HG03378 (cell line): ENCODE measurements around the gene TEKT2.

Source experiments
- ATAC-seq: cut with Tn5 transposase; IDR thresholded peaks from one replicate; pipeline ENCODE4 v1.9.1; 2021; ENCODE audit warnings: mild to moderate bottlenecking, moderate library complexity; ENCODE audit not compliant: unreplicated experiment

Gene TEKT2

GRCh38 chr1:36126797-36127500 is 43.1 kb downstream of the TEKT2 start:
- no peak for ATAC-seq

- ATAC-seq, result no peak
These were observed 44.4 kb downstream of the TEKT2 start for GRCh38 chr1:36128126-36128904.

- ATAC-seq, result no peak
These were observed 45.0 kb downstream of the TEKT2 start for GRCh38 chr1:36128905-36129206.

GRCh38 chr1:36132029-36132428 is 48.1 kb downstream of the TEKT2 start:
- no peak for ATAC-seq

- ATAC-seq, result no peak
These were observed 49.6 kb downstream of the TEKT2 start for GRCh38 chr1:36133484-36133883.

GRCh38 chr1:36134031-36134430 is 50.1 kb downstream of the TEKT2 start:
- ATAC-seq, result no peak

GRCh38 chr1:36134505-36135329 is 50.8 kb downstream of the TEKT2 start:
- no peak for ATAC-seq

GRCh38 chr1:36135330-36135667 is 51.4 kb downstream of the TEKT2 start:
- ATAC-seq, result no peak

GRCh38 chr1:36135796-36136195 is 51.9 kb downstream of the TEKT2 start:
- ATAC-seq, result no peak

- no peak for ATAC-seq
These were observed 52.6 kb downstream of the TEKT2 start for GRCh38 chr1:36136535-36136934.

- ATAC-seq, result no peak
These were observed 53.3 kb downstream of the TEKT2 start for GRCh38 chr1:36137226-36137625.

GRCh38 chr1:36137776-36138175 is 53.9 kb downstream of the TEKT2 start:
- ATAC-seq, result no peak
